K562 (cell line): Measurements from ENCODE around the gene SCNN1A. TPM values are rescaled to one million over a fixed set of nuclear protein-coding genes. Genes with fewer than 3 reads are reported as not detected.

ENCODE experiments used
- ATAC-seq: fragments of 200-7000 bp; cut with Tn5 transposase; 3 replicates; pipeline ENCODE4 v1.9.1; 2020; ENCODE audit warnings: moderate library complexity
- BruUV-seq: library from RNA; stranded (reverse); fragments of 400-500 nt; replicated peaks from 2 replicates; lab custom pipeline; 2021; lab: Mats Ljungman, UMichigan
- CTCF ChIA-PET: fragments of 300-600 bp; formaldehyde crosslinking; extraction: SDS; loops from one replicate; lab custom pipeline; 2021; ENCODE audit warnings: low intra/inter-chr PET ratio; lab: Yijun Ruan, JAX
- POLR2A ChIA-PET: fragments of 300-600, 350-650 bp; sonication (Branson Sonifier 250); formaldehyde crosslinking; extraction: SDS; loops from one replicate; lab custom pipeline; 2021; ENCODE audit warnings: antibody characterized with exemption, inconsistent platforms; lab: Yijun Ruan, JAX
- DNase-seq, 4 experiments: peaks; one replicate each; pipeline versions ENCODE4 v3.0.0 to v3.0.0-alpha.2; 2011 to 2018; ENCODE audit warnings: low spot score in 3 of 4, mixed read lengths in 3 of 4; ENCODE audit errors: extremely low read depth in 1 of 4
- FAIRE-seq: peaks from 2 replicates; lab custom pipeline; 2011; peaks lifted over from hg19 to GRCh38; lab: Jason Lieb, UNC
- H2AFZ ChIP-seq: 2 replicates; pipeline ENCODE4 v1.6.0; 2011; ENCODE audit warnings: low read depth, low read length, control low read depth, inconsistent platforms
- H3K27ac ChIP-seq: fragments of 200-600 bp; 3 replicates; pipeline ENCODE4 v1.8.0; 2011; ENCODE audit warnings: low read depth, mild to moderate bottlenecking, control low read depth, inconsistent platforms, low read length, moderate library complexity, mixed read lengths; ENCODE audit errors: extremely low read depth
- H3K27me3 ChIP-seq, 2 experiments: fragments of 300-600 bp in 1 of 2; 2 replicates in 1 of 2; 3 replicates in 1 of 2; pipeline versions ENCODE4 v1.6.0 to v1.8.0; 2011; ENCODE audit warnings: inconsistent platforms in 2 of 2, low read length in 2 of 2, mild to moderate bottlenecking in 1 of 2, mixed read lengths in 1 of 2, moderate library complexity in 1 of 2; ENCODE audit not compliant: control insufficient read depth in 2 of 2, insufficient read depth in 2 of 2
- H3K36me3 ChIP-seq: fragments of 300-600 bp; 3 replicates; pipeline ENCODE4 v1.8.0; 2011; ENCODE audit warnings: mild to moderate bottlenecking, low read length, inconsistent platforms; ENCODE audit not compliant: control insufficient read depth, insufficient read depth
- H3K4me1 ChIP-seq, 2 experiments: fragments of 200-600 bp in 1 of 2; replicated peaks in 1 of 2; 2 replicates in 1 of 2; 3 replicates in 1 of 2; pipeline versions ENCODE4 v1.5.1 to v1.8.0; 2011; ENCODE audit warnings: inconsistent platforms in 2 of 2, low read length in 2 of 2, mild to moderate bottlenecking in 1 of 2, mixed read lengths in 1 of 2, moderate library complexity in 1 of 2; ENCODE audit not compliant: control insufficient read depth in 2 of 2, insufficient read depth in 2 of 2
- H3K4me2 ChIP-seq: 2 replicates; pipeline ENCODE4 v1.6.1; 2011; ENCODE audit warnings: low read length, control low read depth, inconsistent platforms, mixed read lengths; ENCODE audit not compliant: insufficient read depth
- H3K4me3 ChIP-seq: fragments of 200-600 bp; sonication (generic), shearing (Covaris generic); 2 replicates; pipeline ENCODE4 v1.5.1; 2016; ENCODE audit warnings: control low read depth, inconsistent platforms
- H3K79me2 ChIP-seq: fragments of 200-600 bp; 3 replicates; pipeline ENCODE4 v1.8.0; 2011; ENCODE audit warnings: low read length, inconsistent platforms; ENCODE audit not compliant: control insufficient read depth, insufficient read depth
- H3K9ac ChIP-seq, 2 experiments: 2 replicates each; pipeline versions ENCODE4 v1.6.0 to v1.6.1; 2011; ENCODE audit warnings: low read depth in 2 of 2, low read length in 2 of 2, control low read depth in 1 of 2, inconsistent platforms in 1 of 2, mild to moderate bottlenecking in 1 of 2, mixed read lengths in 1 of 2; ENCODE audit not compliant: insufficient read depth in 1 of 2
- H3K9me1 ChIP-seq: one replicate; pipeline ENCODE4 v1.6.0; 2011; ENCODE audit warnings: inconsistent platforms, mild to moderate bottlenecking, low read length, moderate library complexity; ENCODE audit not compliant: control insufficient read depth, insufficient read depth
- H3K9me3 ChIP-seq: replicated peaks from 2 replicates; pipeline ENCODE4 v1.5.1; 2011; ENCODE audit warnings: low read depth, low read length, inconsistent platforms; ENCODE audit not compliant: control insufficient read depth, insufficient read depth
- H4K20me1 ChIP-seq: replicated peaks from 2 replicates; pipeline ENCODE4 v1.6.1; 2011; ENCODE audit warnings: low read length, inconsistent platforms, mixed read lengths; ENCODE audit not compliant: control insufficient read depth, insufficient read depth
- BRF2 ChIP-seq: IDR thresholded peaks from 3 replicates; pipeline ENCODE4 v1.6.1; 2011; ENCODE audit warnings: borderline replicate concordance, mild to moderate bottlenecking; ENCODE audit not compliant: insufficient read length, insufficient read depth
- CBX2 ChIP-seq: fragments of 200-600 bp; sonication (generic); IDR thresholded peaks from one replicate; pipeline ENCODE4 v1.6.1; 2012; ENCODE audit warnings: mild to moderate bottlenecking, low read length, inconsistent platforms; ENCODE audit not compliant: insufficient read depth, poor library complexity, severe bottlenecking
- HNRNPL ChIP-seq: fragments of 200-400 bp; formaldehyde crosslinking; IDR thresholded peaks from 2 replicates; pipeline ENCODE4 v1.6.1; 2017; ENCODE audit warnings: low read depth, mild to moderate bottlenecking, low read length
- MED1 ChIP-seq: sonication (generic); formaldehyde crosslinking; IDR thresholded peaks from 2 replicates; pipeline ENCODE4 v1.8.1; 2023; ENCODE audit warnings: missing genetic modification reagents, borderline replicate concordance
- POLR2AphosphoS2 ChIP-seq: IDR thresholded peaks from 2 replicates; pipeline ENCODE4 v1.6.1; 2012; ENCODE audit warnings: low read length, improper control_type of control experiment
- TARDBP ChIP-seq: fragments of 450-650 bp; IDR thresholded peaks from 2 replicates; pipeline ENCODE4 v1.6.1; 2016
- ZBTB43 ChIP-seq: sonication (generic); formaldehyde crosslinking; IDR thresholded peaks from 2 replicates; pipeline ENCODE4 v1.8.0; 2023; ENCODE audit warnings: mild to moderate bottlenecking, missing genetic modification reagents
- ZC3H8 ChIP-seq: fragments of 450-650 bp; IDR thresholded peaks from 2 replicates; pipeline ENCODE4 v1.6.1; 2017
- ZKSCAN8 ChIP-seq: fragments of 200-800 bp; sonication (Bioruptor generic); IDR thresholded peaks from 2 replicates; pipeline ENCODE4 v1.6.1; 2016; ENCODE audit warnings: missing genetic modification characterization, missing compliant biosample characterization
- ZNF146 ChIP-seq: IDR thresholded peaks from one replicate; pipeline ENCODE4 v1.6.1; 2018; ENCODE audit warnings: missing compliant biosample characterization; ENCODE audit not compliant: unreplicated experiment
- WGBS: fragments of 100-300 bp; shearing (Covaris generic); methylation state at CpG from one replicate; pipeline ENCODE4 v1.1.6; 2016; ENCODE audit warnings: low coverage, mixed read lengths; ENCODE audit not compliant: insufficient coverage; ENCODE audit errors: missing lambda C conversion rate; 5-methylcytosine and 5-hydroxymethylcytosine counted together
- in situ Hi-C: fragments of 300-500 bp; cut with MboI; formaldehyde crosslinking; loops from 4 replicates; pipeline ENCODE4 v1.15.0; 2018; ENCODE audit warnings: inconsistent platforms, mixed read lengths
- intact Hi-C: fragments of 100-400 bp; cut with micrococcal nuclease; formaldehyde crosslinking; loops from 2 replicates; pipeline ENCODE4 v1.14.2; 2022
- polyA plus RNA-seq, 8 experiments: library from polyadenylated mRNA; depleted of rRNA in 4 of 8; stranded (reverse) in 5 of 8; unstranded in 3 of 8; fragments of >200 nt; fragmentation: Nextera tagmentation in 2 of 8; fragmentation: Illumina TruSeq in 1 of 8; extraction: Ambion mirVana in 2 of 8; extraction: Trizol in 1 of 8; gene quantifications; 2 replicates each; pipeline versions ENCODE4 v1.2.1 to v1.2.3, GENCODE V29; 2011 to 2014; ENCODE audit warnings: inconsistent platforms in 1 of 8, missing spikeins in 1 of 8
- total RNA-seq, 7 experiments: library from RNA; depleted of rRNA in 6 of 7; stranded (reverse); fragments of >200 nt in 6 of 7; fragmentation: Illumina TruSeq in 2 of 7; extraction: Trizol in 2 of 7; gene quantifications; 2 replicates each; pipeline versions ENCODE4 v1.2.1 to v1.2.3, GENCODE V29; 2011 to 2021; ENCODE audit warnings: low replicate concordance in 1 of 7
- TF ChIP-seq, protein P1 (sequence below), 2 experiments: fragments of 450-650 bp in 1 of 2; IDR thresholded peaks; 2 replicates each; pipeline ENCODE4 v1.6.1; 2011 to 2017; ENCODE audit warnings: low read depth in 2 of 2, antibody characterized with exemption in 1 of 2, borderline replicate concordance in 1 of 2, low read length in 1 of 2, mild to moderate bottlenecking in 1 of 2, mixed read lengths in 1 of 2; ENCODE audit not compliant: control insufficient read depth in 1 of 2

The SCNN1A gene
- total and polyA plus RNA-seq, 9 of the 15 experiments (the other 6 are each of a cell fraction or from before 2014, with no cell fraction given), result 0.15 to 0.49 (median 0.32) TPM; not detected in 5

DNA sequence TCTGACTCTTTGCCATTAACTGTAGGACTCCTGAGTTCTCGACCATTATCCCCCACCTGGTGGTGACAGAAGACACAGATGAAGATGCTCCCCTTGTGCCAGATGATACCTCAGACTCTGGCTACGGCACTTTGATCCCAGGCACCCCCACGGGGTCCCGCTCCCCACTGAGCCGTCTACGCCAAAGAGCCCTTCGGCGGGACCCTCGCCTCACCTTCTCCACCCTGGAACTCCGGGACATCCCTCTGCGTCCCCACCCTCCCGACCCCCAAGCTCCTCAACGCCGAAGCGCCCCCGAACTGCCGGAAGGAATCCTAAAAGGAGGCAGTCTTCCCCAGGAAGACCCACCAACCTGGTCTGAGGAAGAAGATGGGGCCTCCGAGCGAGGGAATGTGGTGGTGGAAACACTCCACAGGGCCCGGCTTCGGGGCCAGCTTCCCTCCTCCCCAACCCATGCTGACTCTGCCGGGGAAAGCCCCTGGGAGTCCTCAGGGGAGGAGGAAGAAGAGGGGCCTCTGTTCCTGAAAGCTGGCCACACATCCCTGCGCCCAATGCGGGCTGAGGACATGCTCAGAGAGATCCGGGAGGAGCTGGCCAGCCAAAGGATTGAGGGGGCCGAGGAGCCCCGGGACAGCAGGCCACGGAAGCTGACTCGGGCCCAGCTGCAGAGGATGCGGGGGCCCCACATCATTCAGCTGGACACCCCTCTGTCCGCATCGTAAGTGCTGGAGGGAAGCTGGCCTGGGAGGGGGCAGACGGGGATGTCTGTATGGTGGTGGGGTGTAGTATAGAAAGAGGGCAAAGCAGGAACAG is 47.9 kb downstream of the SCNN1A start (continued):
- TF ChIP-seq ZC3H8, result no peak
- TF ChIP-seq POLR2AphosphoS2, result peak; percentile 65; the same call in 1 of the 2 replicates

GRCh38 chr12:6326316-6327228 is 48.8 kb downstream of the SCNN1A start:
- no peak overlapping the region for H2AFZ ChIP-seq
- in situ Hi-C loops (no loop called here), intact Hi-C loops (loop anchor here (1.0 to 10.0 kb wide), 3 partner anchors 96 to 208 kb away; partner anchors contain the start of gene GAPDH)
- H3K4me1 ChIP-seq, result peaks cover 16 to 19% of the 10 kb centered on the region in 2 experiments; a peak in 4 of 5 replicates
- no peak overlapping the region for H3K4me3 ChIP-seq
- 49% methylated on average over 16 of the region's 21 CpGs for WGBS
- no peak overlapping the region for H3K27ac ChIP-seq
- peak; percentile 63 for FAIRE-seq
- no peaks in the 10 kb centered on the region for H4K20me1 ChIP-seq
- H3K4me2 ChIP-seq, result no peak overlapping the region
- peaks cover 29% of the 10 kb centered on the region; the same call in 2 of the 3 replicates for H3K36me3 ChIP-seq
- DNase-seq, result peak; percentile 23 to 67 (median 48)
- no peaks in the 10 kb centered on the region for H3K27me3 ChIP-seq
- ChIA-PET POLR2A (interaction anchor here (0.6 to 3.3 kb wide), 8 partner anchors 11 to 144 kb away, joined by 3 to 38 read pairs (median 3); partner anchors contain the start of genes LTBR and VAMP1), CTCF (interaction anchor here (1.9 kb wide), 1 partner anchor 139 kb away, joined by 9 read pairs; no protein-coding TSS in a partner anchor)
- H3K9me3 ChIP-seq, result no peaks in the 10 kb centered on the region
- no peak overlapping the region; a peak in 1 of 4 replicates for H3K9ac ChIP-seq
- peak; percentile 81 for ATAC-seq
- no peaks in the 10 kb centered on the region for H3K9me1 ChIP-seq
- BruUV-seq, result no TSS peak
- no peaks in the 10 kb centered on the region for H3K79me2 ChIP-seq
- no peak for TF ChIP-seq CBX2
- no peak for TF ChIP-seq TARDBP
- TF ChIP-seq MED1 (CRISPR knock-in tag), result no peak
- TF ChIP-seq BRF2, result no peak
- TF ChIP-seq HNRNPL, result no peak
- TF ChIP-seq, protein P1, sequence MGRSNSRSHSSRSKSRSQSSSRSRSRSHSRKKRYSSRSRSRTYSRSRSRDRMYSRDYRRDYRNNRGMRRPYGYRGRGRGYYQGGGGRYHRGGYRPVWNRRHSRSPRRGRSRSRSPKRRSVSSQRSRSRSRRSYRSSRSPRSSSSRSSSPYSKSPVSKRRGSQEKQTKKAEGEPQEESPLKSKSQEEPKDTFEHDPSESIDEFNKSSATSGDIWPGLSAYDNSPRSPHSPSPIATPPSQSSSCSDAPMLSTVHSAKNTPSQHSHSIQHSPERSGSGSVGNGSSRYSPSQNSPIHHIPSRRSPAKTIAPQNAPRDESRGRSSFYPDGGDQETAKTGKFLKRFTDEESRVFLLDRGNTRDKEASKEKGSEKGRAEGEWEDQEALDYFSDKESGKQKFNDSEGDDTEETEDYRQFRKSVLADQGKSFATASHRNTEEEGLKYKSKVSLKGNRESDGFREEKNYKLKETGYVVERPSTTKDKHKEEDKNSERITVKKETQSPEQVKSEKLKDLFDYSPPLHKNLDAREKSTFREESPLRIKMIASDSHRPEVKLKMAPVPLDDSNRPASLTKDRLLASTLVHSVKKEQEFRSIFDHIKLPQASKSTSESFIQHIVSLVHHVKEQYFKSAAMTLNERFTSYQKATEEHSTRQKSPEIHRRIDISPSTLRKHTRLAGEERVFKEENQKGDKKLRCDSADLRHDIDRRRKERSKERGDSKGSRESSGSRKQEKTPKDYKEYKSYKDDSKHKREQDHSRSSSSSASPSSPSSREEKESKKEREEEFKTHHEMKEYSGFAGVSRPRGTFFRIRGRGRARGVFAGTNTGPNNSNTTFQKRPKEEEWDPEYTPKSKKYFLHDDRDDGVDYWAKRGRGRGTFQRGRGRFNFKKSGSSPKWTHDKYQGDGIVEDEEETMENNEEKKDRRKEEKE (IDR thresholded peaks at IDR 0.05; ENCODE audit: borderline replicate concordance in 1 of 2, control insufficient read depth in 1 of 2, low read depth in 2 of 2, low read length in 1 of 2), result no peak
- TF ChIP-seq ZNF146 (CRISPR knock-in tag), result no peak
- peak; percentile 82 for TF ChIP-seq ZKSCAN8
- TF ChIP-seq ZBTB43 (CRISPR knock-in tag), result no peak
